Caco-2 (cell line): Measurements from ENCODE around the gene THOP1. TPM values are rescaled to one million over a fixed set of nuclear protein-coding genes. Genes with fewer than 3 reads are reported as not detected.
A peak's percentile ranks its signal among the peaks of the same experiment; 100 is the strongest.

ENCODE experiments used
- BruUV-seq: library from RNA; stranded (reverse); fragments of 400-500 nt; replicated peaks from 2 replicates; lab custom pipeline; 2021; lab: Mats Ljungman, UMichigan
- CTCF ChIA-PET: fragments of 300-600 bp; sonication (Branson Sonifier 250); formaldehyde crosslinking; loops from one replicate; lab custom pipeline; 2022; ENCODE audit warnings: antibody characterized with exemption; lab: Charles Lee
- POLR2A ChIA-PET: fragments of 300-600 bp; sonication (Branson Sonifier 250); formaldehyde crosslinking; loops from one replicate; lab custom pipeline; 2022; ENCODE audit warnings: antibody characterized with exemption; lab: Charles Lee
- DNase-seq, 2 experiments: peaks; one replicate each; pipeline versions ENCODE4 v3.0.0 to v3.0.0-alpha.2; 2020 to 2022
- H3K27me3 ChIP-seq: replicated peaks from 2 replicates; pipeline ENCODE4 v1.6.0; 2011; ENCODE audit warnings: low read length; ENCODE audit not compliant: control insufficient read depth, insufficient read depth
- H3K36me3 ChIP-seq: 2 replicates; pipeline ENCODE4 v1.5.1; 2011; ENCODE audit warnings: low read length; ENCODE audit not compliant: control insufficient read depth, insufficient read depth
- H3K4me1 ChIP-seq: fragments of 250-450 bp; sonication (Bioruptor Pico); 2 replicates; pipeline ENCODE4 v1.5.1; 2020; ENCODE audit warnings: mild to moderate bottlenecking
- H3K4me3 ChIP-seq: 2 replicates; pipeline ENCODE4 v1.5.1; 2011; ENCODE audit warnings: low read depth, mild to moderate bottlenecking, control low read depth, low read length
- H3K9me3 ChIP-seq: fragments of 250-450 bp; sonication (Bioruptor Pico); 2 replicates; pipeline ENCODE4 v1.5.1; 2020; ENCODE audit warnings: mild to moderate bottlenecking, moderate library complexity
- H3K27ac Mint-ChIP-seq: one replicate; pipeline ENCODE4 v1.8.0; 2022; ENCODE audit warnings: mixed read lengths; ENCODE audit not compliant: unreplicated experiment
- H3K27me3 Mint-ChIP-seq: one replicate; pipeline ENCODE4 v1.8.0; 2022; ENCODE audit warnings: mixed read lengths; ENCODE audit not compliant: insufficient read depth, unreplicated experiment
- H3K36me3 Mint-ChIP-seq: one replicate; pipeline ENCODE4 v1.8.0; 2022; ENCODE audit warnings: mild to moderate bottlenecking, mixed read lengths; ENCODE audit not compliant: insufficient read depth, unreplicated experiment
- H3K4me1 Mint-ChIP-seq: one replicate; pipeline ENCODE4 v1.8.0; 2022; ENCODE audit warnings: low read depth, mixed read lengths; ENCODE audit not compliant: unreplicated experiment
- H3K4me3 Mint-ChIP-seq: one replicate; pipeline ENCODE4 v1.8.0; 2022; ENCODE audit warnings: mild to moderate bottlenecking, moderate library complexity, mixed read lengths; ENCODE audit not compliant: unreplicated experiment
- H3K9me3 Mint-ChIP-seq: one replicate; pipeline ENCODE4 v1.8.0; 2022; ENCODE audit warnings: mixed read lengths; ENCODE audit not compliant: unreplicated experiment
- intact Hi-C: fragments of 100-400 bp; cut with micrococcal nuclease; formaldehyde crosslinking; loops from one replicate; pipeline ENCODE4 v1.10.0; 2022; ENCODE audit not compliant: unreplicated experiment
- total RNA-seq: library from RNA; stranded (reverse); gene quantifications from 2 replicates; pipeline ENCODE4 v1.2.3, GENCODE V29; 2022
- TF ChIP-seq, protein P1 (sequence below), 2 experiments: fragments of 200-600 bp in 1 of 2; IDR thresholded peaks; 1 replicate in 1 of 2; 2 replicates in 1 of 2; pipeline versions ENCODE4 v1.5.1 to v1.8.0; 2011 to 2022; ENCODE audit warnings: antibody characterized with exemption in 1 of 2, control low read depth in 1 of 2, inconsistent platforms in 1 of 2, low read depth in 1 of 2, low read length in 1 of 2, mild to moderate bottlenecking in 1 of 2, moderate library complexity in 1 of 2; ENCODE audit not compliant: insufficient read depth in 1 of 2, severe bottlenecking in 1 of 2, unreplicated experiment in 1 of 2

The THOP1 gene
- total RNA-seq, 1 experiment from 2014 or later, result 118 TPM

DNA sequence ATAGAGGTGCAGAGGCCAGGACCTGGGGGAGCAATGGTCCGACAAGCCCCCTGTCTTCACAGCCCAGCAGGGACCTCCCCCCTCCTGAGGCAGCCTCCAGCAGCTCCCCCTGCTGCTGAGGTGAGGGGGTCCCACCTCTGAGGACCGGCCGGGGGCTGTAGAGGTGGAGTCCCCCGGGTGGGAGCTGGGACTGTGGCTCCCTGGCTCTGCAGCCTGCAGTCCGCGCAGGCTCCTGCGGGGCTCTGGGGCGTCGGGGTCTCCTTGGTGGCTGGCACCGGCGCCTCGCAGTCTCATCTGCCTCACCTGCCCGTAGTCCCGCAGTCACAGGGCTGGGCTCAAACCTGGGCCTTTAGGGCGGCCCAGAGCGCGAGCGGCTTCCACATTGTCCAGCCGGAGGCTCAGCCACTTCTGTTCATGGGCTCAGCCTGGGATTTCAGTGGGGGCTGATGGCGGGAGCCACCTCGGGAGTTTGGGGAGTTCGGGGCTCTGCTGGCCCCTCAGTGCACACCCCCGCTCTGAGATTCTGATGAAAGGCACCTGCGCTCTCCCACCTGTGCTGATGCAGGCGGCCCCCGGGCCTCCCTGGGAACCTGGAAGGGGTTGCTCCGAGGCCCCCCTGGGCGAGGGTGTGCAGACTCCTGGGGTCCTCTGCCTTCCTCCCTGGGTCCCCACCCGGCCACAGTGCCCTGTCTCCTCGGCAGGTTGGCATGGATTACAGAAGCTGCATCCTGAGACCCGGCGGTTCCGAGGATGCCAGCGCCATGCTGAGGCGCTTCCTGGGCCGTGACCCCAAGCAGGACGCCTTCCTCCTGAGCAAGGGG lies 27.3 kb downstream of the THOP1 start:
- Histone ChIP-seq H3K36me3 (0 out of 2 replicates have a peak, but pooled peaks cover 1% of the 10 kb centered on the region), H3K4me1 (peaks cover 28% of the 10 kb centered on the region), H3K9me3 (no peaks in the 10 kb centered on the region), H3K27me3 (no peaks in the 10 kb centered on the region), H3K4me3 (no peak overlapping the region)
- Mint-ChIP-seq H3K27ac (no peak overlapping the region), H3K4me1 (no peaks in the 10 kb centered on the region), H3K9me3 (no peaks in the 10 kb centered on the region), H3K4me3 (no peak overlapping the region), H3K36me3 (peaks cover 55% of the 10 kb centered on the region), H3K27me3 (no peaks in the 10 kb centered on the region)
- ChIA-PET CTCF (no interaction called here), POLR2A (no interaction called here)
- BruUV-seq, result no TSS peak
- intact Hi-C loops, result no loop called here
- TF ChIP-seq, protein P1, sequence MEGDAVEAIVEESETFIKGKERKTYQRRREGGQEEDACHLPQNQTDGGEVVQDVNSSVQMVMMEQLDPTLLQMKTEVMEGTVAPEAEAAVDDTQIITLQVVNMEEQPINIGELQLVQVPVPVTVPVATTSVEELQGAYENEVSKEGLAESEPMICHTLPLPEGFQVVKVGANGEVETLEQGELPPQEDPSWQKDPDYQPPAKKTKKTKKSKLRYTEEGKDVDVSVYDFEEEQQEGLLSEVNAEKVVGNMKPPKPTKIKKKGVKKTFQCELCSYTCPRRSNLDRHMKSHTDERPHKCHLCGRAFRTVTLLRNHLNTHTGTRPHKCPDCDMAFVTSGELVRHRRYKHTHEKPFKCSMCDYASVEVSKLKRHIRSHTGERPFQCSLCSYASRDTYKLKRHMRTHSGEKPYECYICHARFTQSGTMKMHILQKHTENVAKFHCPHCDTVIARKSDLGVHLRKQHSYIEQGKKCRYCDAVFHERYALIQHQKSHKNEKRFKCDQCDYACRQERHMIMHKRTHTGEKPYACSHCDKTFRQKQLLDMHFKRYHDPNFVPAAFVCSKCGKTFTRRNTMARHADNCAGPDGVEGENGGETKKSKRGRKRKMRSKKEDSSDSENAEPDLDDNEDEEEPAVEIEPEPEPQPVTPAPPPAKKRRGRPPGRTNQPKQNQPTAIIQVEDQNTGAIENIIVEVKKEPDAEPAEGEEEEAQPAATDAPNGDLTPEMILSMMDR (IDR thresholded peaks at IDR 0.05; ENCODE audit: insufficient read depth in 1 of 2, low read depth in 1 of 2, low read length in 1 of 2, severe bottlenecking in 1 of 2, unreplicated experiment in 1 of 2), result no peak
- DNase-seq, result no peak

DNA sequence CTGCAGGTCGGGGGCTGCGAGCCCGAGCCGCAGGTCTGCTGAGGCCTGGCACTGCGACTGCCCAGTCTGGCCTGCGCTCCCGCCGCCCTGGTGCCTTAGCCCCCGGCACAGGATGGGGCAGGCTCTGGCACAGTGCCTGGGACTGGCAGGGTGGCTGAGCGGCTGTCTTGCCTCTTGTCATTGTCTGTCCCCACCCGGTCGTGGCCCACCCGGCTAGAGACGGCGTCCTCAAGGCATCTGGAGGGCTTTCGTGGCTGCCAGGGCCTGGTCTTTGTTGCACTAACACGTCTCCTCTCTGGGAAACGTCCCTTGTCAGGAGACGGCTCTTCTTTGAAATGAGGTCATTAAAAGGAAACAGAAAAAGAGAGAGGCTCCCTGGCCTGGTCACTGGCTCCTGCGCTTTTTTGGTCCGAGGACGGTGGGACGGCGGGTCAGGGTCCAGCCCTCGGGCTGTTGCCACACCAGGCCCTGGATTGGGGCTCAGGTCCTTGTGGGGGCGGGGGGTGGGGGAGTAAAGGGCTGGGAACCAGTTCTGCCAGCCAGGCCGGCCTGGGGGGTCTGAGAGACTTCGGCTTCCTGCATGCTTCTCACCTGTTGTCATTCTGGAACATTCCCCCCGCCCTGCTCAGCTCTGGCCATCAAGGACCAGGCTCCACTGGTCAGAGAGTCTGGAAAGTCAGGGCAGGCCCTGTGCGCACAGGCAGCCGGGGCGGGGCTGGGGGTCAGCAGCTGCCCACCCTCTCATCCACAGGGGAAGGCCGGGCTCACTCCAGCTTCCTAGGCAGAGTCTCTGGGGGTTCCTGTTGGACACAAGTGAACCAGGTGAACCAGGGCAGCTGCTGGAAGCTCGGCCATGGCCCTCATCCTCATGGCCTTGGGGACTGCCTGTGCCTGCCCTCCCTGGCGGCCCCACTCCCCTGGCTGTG lies 28.2 kb downstream of the THOP1 start:
- TSS peak; percentile 14 for BruUV-seq
- Histone ChIP-seq H3K4me3 (no peak overlapping the region), H3K36me3 (0 out of 2 replicates have a peak, but pooled peaks cover 1% of the 10 kb centered on the region), H3K4me1 (peaks cover 28% of the 10 kb centered on the region), H3K9me3 (no peaks in the 10 kb centered on the region), H3K27me3 (no peaks in the 10 kb centered on the region)
- Mint-ChIP-seq H3K9me3 (no peaks in the 10 kb centered on the region), H3K4me3 (no peak overlapping the region), H3K27me3 (no peaks in the 10 kb centered on the region), H3K36me3 (peaks cover 57% of the 10 kb centered on the region), H3K27ac (peak overlapping the region; percentile 25), H3K4me1 (no peaks in the 10 kb centered on the region)
- peak; percentile 62 to 66 for DNase-seq
- TF ChIP-seq, protein P1 (IDR thresholded peaks at IDR 0.05; ENCODE audit: insufficient read depth in 1 of 2, low read depth in 1 of 2, low read length in 1 of 2, severe bottlenecking in 1 of 2, unreplicated experiment in 1 of 2), result no peak
- CTCF ChIA-PET, result no interaction called here
- intact Hi-C loops, result no loop called here
- POLR2A ChIA-PET, result interaction anchor here (0.6 kb wide), 1 partner anchor 273 kb away, joined by 5 read pairs; no protein-coding TSS in a partner anchor

DNA sequence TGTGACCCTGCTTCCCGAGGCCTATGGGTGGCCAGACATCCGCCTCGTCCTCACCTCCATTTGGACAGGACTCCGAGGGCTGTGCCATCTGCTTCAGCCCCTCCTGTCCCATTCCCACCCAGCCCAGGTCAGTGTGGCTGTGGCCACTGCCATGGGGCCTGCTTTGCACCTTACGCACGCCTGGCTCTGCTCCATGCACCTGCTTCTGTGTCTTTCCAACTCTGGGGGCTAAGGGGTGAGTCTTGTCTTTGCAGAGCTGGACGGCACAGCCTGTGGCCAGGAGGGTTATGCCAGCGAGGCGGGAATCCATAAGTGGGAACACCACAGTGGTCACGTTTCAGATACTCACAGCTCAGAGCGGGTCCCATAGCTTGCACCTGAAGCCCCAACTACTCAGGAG lies 29.1 kb downstream of the THOP1 start:
- Histone ChIP-seq H3K4me1 (peaks cover 28% of the 10 kb centered on the region), H3K4me3 (no peak overlapping the region), H3K9me3 (no peaks in the 10 kb centered on the region), H3K36me3 (0 out of 2 replicates have a peak, but pooled peaks cover under 1% of the 10 kb centered on the region), H3K27me3 (no peaks in the 10 kb centered on the region)
- TF ChIP-seq, protein P1 (IDR thresholded peaks at IDR 0.05; ENCODE audit: insufficient read depth in 1 of 2, low read depth in 1 of 2, low read length in 1 of 2, severe bottlenecking in 1 of 2, unreplicated experiment in 1 of 2), result no peak
- intact Hi-C loops, result no loop called here
- Mint-ChIP-seq H3K27me3 (no peaks in the 10 kb centered on the region), H3K27ac (no peak overlapping the region), H3K4me1 (no peaks in the 10 kb centered on the region), H3K4me3 (no peak overlapping the region), H3K36me3 (peaks cover 52% of the 10 kb centered on the region), H3K9me3 (no peaks in the 10 kb centered on the region)
- POLR2A ChIA-PET, result no interaction called here
- no TSS peak for BruUV-seq
- DNase-seq, result no peak
- CTCF ChIA-PET, result no interaction called here
